Ovary (tissue), 9 donors: ENCODE results near the gene PHLDB2. TPM values are rescaled to one million over a fixed set of nuclear protein-coding genes. Genes with fewer than 3 reads are reported as not detected.

Source experiments
- DNase-seq, 5 donors: peaks; one replicate each; pipeline ENCODE4 v3.0.0-alpha.2; 2019 to 2020
- H3K27ac ChIP-seq, 2 donors: fragments of 200-600 bp; one replicate each; pipeline versions ENCODE4 v1.5.1 to v1.8.0; 2019 to 2022
- H3K27me3 ChIP-seq: fragments of 200-600 bp; one replicate; pipeline ENCODE4 v1.8.0; 2022
- H3K36me3 ChIP-seq: fragments of 200-600 bp; sonication (generic); one replicate; pipeline ENCODE4 v1.5.1; 2019
- H3K4me1 ChIP-seq: one replicate; pipeline ENCODE4 v1.8.1; 2013; ENCODE audit warnings: mild to moderate bottlenecking, moderate library complexity; ENCODE audit not compliant: insufficient read depth
- H3K4me3 ChIP-seq: fragments of 200-600 bp; sonication (generic); one replicate; pipeline ENCODE4 v1.5.1; 2017
- H3K9me3 ChIP-seq, 2 donors: fragments of 200-600 bp in 1 of 2; sonication (generic) in 1 of 2; one replicate each; pipeline versions ENCODE4 v1.5.1 to v1.8.1; 2013 to 2019; ENCODE audit warnings: mild to moderate bottlenecking in 1 of 2, moderate library complexity in 1 of 2
- CTCF ChIP-seq, 3 donors: fragments of 450-650 bp in 2 of 3; fragments of 200-600 bp in 1 of 3; IDR thresholded peaks; one replicate each; pipeline versions ENCODE4 v1.5.1 to v1.8.0; 2016 to 2022; ENCODE audit warnings: antibody characterized with exemption in 3 of 3, mild to moderate bottlenecking in 1 of 3
- EP300 ChIP-seq: sonication (generic); formaldehyde crosslinking; IDR thresholded peaks from one replicate; pipeline ENCODE4 v1.6.1; 2017; ENCODE audit warnings: antibody characterized with exemption
- POLR2A ChIP-seq: fragments of 450-650 bp; IDR thresholded peaks from one replicate; pipeline ENCODE4 v1.6.1; 2017; ENCODE audit warnings: antibody characterized with exemption, mild to moderate bottlenecking, moderate library complexity
- WGBS, 3 donors: extraction: QIAGEN DNeasy Blood & Tissue Kit in 1 of 3; methylation state at CpG; one replicate each; pipeline versions ENCODE4 v1.1.5 to v1.1.7; 2013 to 2017; 5-methylcytosine and 5-hydroxymethylcytosine counted together
- intact Hi-C, 4 donors: fragments of 100-400 bp; cut with DNase I; formaldehyde crosslinking; loops; one replicate each; pipeline versions ENCODE4 v1.11.0 to v1.15.1; 2022 to 2023
- polyA plus RNA-seq, 2 donors: library from polyadenylated mRNA; stranded (reverse); fragments of 200-250 nt in 1 of 2; fragments of 350-450 nt in 1 of 2; fragmentation: Illumina TruSeq in 1 of 2; extraction: RNeasy Lipid Tissue Mini Kit (QIAGEN cat#74804) in 1 of 2; gene quantifications; one replicate each; pipeline ENCODE4 v1.2.3, GENCODE V29; 2013 to 2014
- total RNA-seq, 7 donors: library from RNA; depleted of rRNA in 2 of 7; stranded (reverse); fragments of >200 nt in 2 of 7; fragmentation: NEBNext Ultra II Directional in 3 of 7; extraction: Animal tissue kit (Norgen Biotek cat#: 25700) in 3 of 7; gene quantifications; one replicate each; pipeline versions ENCODE4 v1.1.0 to v1.2.4, GENCODE V29; 2016 to 2023
- donor health status: DM: no; HTN: no; CAD: no; lungs with moderate emphysema.
- donor health status: DM: no; HTN: no; CAD: no.
- donor health status: Bipolar disorder and iron deficiency.
- donor health status: DM: yes; HTN: yes; CAD: no.
- donor health status: DM: no; HTN: no; CAD: no.
- donor health status: DM: yes; HTN: yes; CAD: no.

The PHLDB2 gene
- total and polyA plus RNA-seq, 9 donors, result 9.0 to 141 (median 19.3) TPM

GRCh38 chr3:111850537-111850936, 8.5 kb upstream of the PHLDB2 start:
- DNase-seq, result no peak
- no peak for TF ChIP-seq EP300
- TF ChIP-seq POLR2A, result no peak
- TF ChIP-seq CTCF (IDR thresholded peaks at IDR 0.05), result no peak
- no peaks in the 10 kb centered on the region for H3K27me3 ChIP-seq
- intact Hi-C loops, result loop anchor here in 1 of 4 donors (10.0 kb wide), 2 partner anchors 46 to 114 kb away; no protein-coding TSS in a partner anchor
- H3K36me3 ChIP-seq, result no peaks in the 10 kb centered on the region
- no peaks in the 10 kb centered on the region for H3K9me3 ChIP-seq
- H3K4me3 ChIP-seq, result no peak overlapping the region
- 78 to 83% (median 78%) methylated on average over 3 of the region's 3 CpGs for WGBS, 3 donors
- no peaks in the 10 kb centered on the region for H3K4me1 ChIP-seq
- H3K27ac ChIP-seq, result no peak overlapping the region

- Histone ChIP-seq H3K4me1 (no peaks in the 10 kb centered on the region), H3K4me3 (no peak overlapping the region), H3K27ac (no peak overlapping the region), H3K36me3 (no peaks in the 10 kb centered on the region), H3K9me3 (no peaks in the 10 kb centered on the region), H3K27me3 (no peaks in the 10 kb centered on the region)
- TF ChIP-seq EP300, result no peak
- TF ChIP-seq CTCF (IDR thresholded peaks at IDR 0.05), result no peak
- no peak for TF ChIP-seq POLR2A
- no peak for DNase-seq
- intact Hi-C loops, result loop anchor here in 1 of 4 donors (10.0 kb wide), 2 partner anchors 47 to 113 kb away; no protein-coding TSS in a partner anchor
- 69 to 74% (median 70%) methylated on average over 8 of the region's 8 CpGs for WGBS, 3 donors
These were observed 7.5 kb upstream of the PHLDB2 start for GRCh38 chr3:111851511-111851954.

- no peaks in the 10 kb centered on the region for H3K4me1 ChIP-seq
- DNase-seq, result no peak
- H3K9me3 ChIP-seq, result no peaks in the 10 kb centered on the region
- intact Hi-C loops, result loop anchor here in 1 of 4 donors (10.0 kb wide), 2 partner anchors 48 to 112 kb away; no protein-coding TSS in a partner anchor
- no peaks in the 10 kb centered on the region for H3K27me3 ChIP-seq
- 60 to 68% (median 61%) methylated on average over 3 of the region's 3 CpGs for WGBS, 3 donors
- no peak overlapping the region for H3K27ac ChIP-seq
- TF ChIP-seq CTCF (IDR thresholded peaks at IDR 0.05) (no peak), EP300 (no peak), POLR2A (no peak)
- no peak overlapping the region for H3K4me3 ChIP-seq
- H3K36me3 ChIP-seq, result no peaks in the 10 kb centered on the region
These were observed 6.5 kb upstream of the PHLDB2 start for GRCh38 chr3:111852540-111852939.

- no peaks in the 10 kb centered on the region for H3K27me3 ChIP-seq
- no peaks in the 10 kb centered on the region for H3K36me3 ChIP-seq
- H3K27ac ChIP-seq, result no peak overlapping the region
- DNase-seq, result no peak
- intact Hi-C loops, result loop anchor here in 1 of 4 donors (10.0 kb wide), 2 partner anchors 48 to 112 kb away; no protein-coding TSS in a partner anchor
- no peaks in the 10 kb centered on the region for H3K4me1 ChIP-seq
- no peak for TF ChIP-seq EP300
- TF ChIP-seq POLR2A, result no peak
- TF ChIP-seq CTCF (IDR thresholded peaks at IDR 0.05), result no peak
- WGBS, 3 donors, result 63 to 75% (median 66%) methylated on average over 1 of the region's 1 CpG
- no peaks in the 10 kb centered on the region for H3K9me3 ChIP-seq
- H3K4me3 ChIP-seq, result no peak overlapping the region
These were observed 6.0 kb upstream of the PHLDB2 start for GRCh38 chr3:111853068-111853467.
